Sigmoid colon (tissue), 4 donors: ENCODE measurements around the gene BBS1.

ENCODE experiments used
- CTCF ChIP-seq, 4 experiments: fragments of 450-650 bp in 3 of 4; fragments of 200-600 bp in 1 of 4; IDR thresholded peaks; one replicate each; pipeline ENCODE4 v1.5.1; 2016 to 2019; ENCODE audit warnings: antibody characterized with exemption in 4 of 4, mild to moderate bottlenecking in 3 of 4, moderate library complexity in 2 of 4
- EP300 ChIP-seq, 4 donors: sonication (generic); formaldehyde crosslinking; IDR thresholded peaks; one replicate each; pipeline ENCODE4 v1.6.1; 2017; ENCODE audit warnings: antibody characterized with exemption in 4 of 4
- POLR2A ChIP-seq, 2 donors: fragments of 450-650 bp; IDR thresholded peaks; one replicate each; pipeline ENCODE4 v1.6.1; 2016; ENCODE audit warnings: antibody characterized with exemption in 2 of 2, mild to moderate bottlenecking in 2 of 2, moderate library complexity in 2 of 2
- POLR2AphosphoS5 ChIP-seq, 4 donors: sonication (generic); formaldehyde crosslinking; IDR thresholded peaks; one replicate each; pipeline ENCODE4 v1.6.1; 2017; ENCODE audit warnings: antibody characterized with exemption in 4 of 4

- TF ChIP-seq CTCF (IDR thresholded peaks at IDR 0.05) = no peak
- no peak for TF ChIP-seq POLR2A (IDR thresholded peaks at IDR 0.05)
- no peak for TF ChIP-seq POLR2AphosphoS5 (IDR thresholded peaks at IDR 0.05)
- no peak for TF ChIP-seq EP300 (IDR thresholded peaks at IDR 0.05)
These were observed 52.6 kb downstream of the BBS1 start for GRCh38 chr11:66562907-66563583.
